SK-N-MC (cell line): Measurements from ENCODE around the gene CD81.

ENCODE experiments used
- EZH2 ChIP-seq: fragments of 200-600 bp; sonication (generic); IDR thresholded peaks from one replicate; pipeline ENCODE4 v1.6.1; 2017; ENCODE audit warnings: antibody characterized with exemption
- FOXP2 ChIP-seq: optimal IDR thresholded peaks from 2 replicates; pipeline ENCODE3; 2011; ENCODE audit warnings: mild to moderate bottlenecking, moderate library complexity; ENCODE audit not compliant: insufficient read depth; ENCODE audit errors: extremely low read length, control extremely low read depth
- POLR2AphosphoS5 ChIP-seq: IDR thresholded peaks from 2 replicates; pipeline ENCODE4 v1.6.1; 2012; ENCODE audit warnings: mild to moderate bottlenecking, low read depth, low read length, borderline replicate concordance

GRCh38 chr11:2367266-2368160 lies 9.6 kb upstream of the CD81 start:
- TF ChIP-seq EZH2: no peak
- no peak for TF ChIP-seq POLR2AphosphoS5
- no peak for TF ChIP-seq FOXP2
